Tibial nerve (tissue), 4 donors: ENCODE results near the gene EFCAB13.

Experiments used
- CTCF ChIP-seq, 5 experiments: fragments of 200-600 bp in 3 of 5; fragments of 450-650 bp in 2 of 5; sonication (generic) in 3 of 5; IDR thresholded peaks; one replicate each; pipeline ENCODE4 v1.5.1; 2016 to 2019; ENCODE audit warnings: antibody characterized with exemption in 5 of 5, mild to moderate bottlenecking in 3 of 5, moderate library complexity in 2 of 5
- EP300 ChIP-seq, 2 donors: sonication (generic); formaldehyde crosslinking; IDR thresholded peaks; one replicate each; pipeline ENCODE4 v1.6.1; 2017; ENCODE audit warnings: antibody characterized with exemption in 2 of 2, mild to moderate bottlenecking in 1 of 2
- POLR2A ChIP-seq, 2 donors: fragments of 450-650 bp; IDR thresholded peaks; one replicate each; pipeline ENCODE4 v1.6.1; 2017; ENCODE audit warnings: antibody characterized with exemption in 2 of 2, mild to moderate bottlenecking in 2 of 2, moderate library complexity in 2 of 2

- no peak for TF ChIP-seq POLR2A (IDR thresholded peaks at IDR 0.05)
- no peak for TF ChIP-seq CTCF (IDR thresholded peaks at IDR 0.05)
- TF ChIP-seq EP300 (IDR thresholded peaks at IDR 0.05) = peak in 1 of 2 donors; percentile 35
Observed at GRCh38 chr17:47317119-47317518, 6.6 kb upstream of the EFCAB13 start.
